GM21447 (cell line): ENCODE measurements around the gene ETS1.
"Not testable (repeated sequence)": the region's sequence is repeated elsewhere in the genome, so short reads cannot be mapped to it uniquely, and the experiment has no call there.

ENCODE experiments used
- ATAC-seq: cut with Tn5 transposase; IDR thresholded peaks from one replicate; pipeline ENCODE4 v1.9.1; 2021; ENCODE audit not compliant: unreplicated experiment

ETS1 gene

DNA sequence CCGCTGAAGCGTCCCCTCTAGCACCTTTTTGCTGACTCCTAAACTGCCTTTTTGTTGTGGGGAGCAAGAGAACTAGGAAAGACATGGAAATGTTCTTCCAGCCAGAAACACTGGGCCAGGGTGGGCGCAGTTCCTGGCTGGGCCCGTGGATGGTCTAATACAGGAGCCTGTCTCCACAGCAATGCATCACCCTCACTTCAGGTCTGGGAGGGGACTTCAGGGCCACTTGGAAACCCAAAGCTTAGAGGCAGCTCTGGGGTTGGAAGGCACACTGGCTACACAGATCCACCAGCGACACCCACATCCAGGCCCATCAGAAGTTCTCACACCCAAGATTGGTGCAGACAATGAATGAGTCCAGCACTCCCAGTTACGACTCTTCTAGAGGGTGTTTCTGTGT, 120.3 kb downstream of the ETS1 start:
- ATAC-seq = no peak

- no peak for ATAC-seq
Observed at GRCh38 chr11:128465946-128466705, 121.2 kb downstream of the ETS1 start.

DNA sequence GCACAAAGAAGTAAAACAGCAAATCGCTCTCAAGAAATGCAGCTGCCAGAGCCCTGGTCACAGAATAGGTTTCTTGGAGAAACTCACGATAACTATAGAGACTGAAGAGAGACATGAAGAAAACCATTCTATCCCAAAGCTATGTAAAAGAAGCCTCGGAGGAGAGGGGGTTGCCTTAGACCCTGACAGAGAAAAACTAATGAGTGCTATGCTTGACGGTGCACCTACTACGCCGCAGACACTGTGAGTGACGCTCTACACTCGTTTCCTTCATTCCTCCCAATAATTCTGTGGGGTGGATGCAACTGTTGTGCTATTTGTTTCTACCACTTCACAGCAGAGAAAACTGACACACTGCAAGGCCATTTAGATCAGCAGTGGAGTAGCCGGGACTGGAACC, 121.8 kb downstream of the ETS1 start:
- ATAC-seq = no peak

- no peak for ATAC-seq
Observed at GRCh38 chr11:128464878-128465450, 122.4 kb downstream of the ETS1 start.

- ATAC-seq = no peak
Observed at GRCh38 chr11:128463979-128464378, 123.4 kb downstream of the ETS1 start.

- ATAC-seq = no peak
Observed at GRCh38 chr11:128463371-128463829, 124.0 kb downstream of the ETS1 start.

DNA sequence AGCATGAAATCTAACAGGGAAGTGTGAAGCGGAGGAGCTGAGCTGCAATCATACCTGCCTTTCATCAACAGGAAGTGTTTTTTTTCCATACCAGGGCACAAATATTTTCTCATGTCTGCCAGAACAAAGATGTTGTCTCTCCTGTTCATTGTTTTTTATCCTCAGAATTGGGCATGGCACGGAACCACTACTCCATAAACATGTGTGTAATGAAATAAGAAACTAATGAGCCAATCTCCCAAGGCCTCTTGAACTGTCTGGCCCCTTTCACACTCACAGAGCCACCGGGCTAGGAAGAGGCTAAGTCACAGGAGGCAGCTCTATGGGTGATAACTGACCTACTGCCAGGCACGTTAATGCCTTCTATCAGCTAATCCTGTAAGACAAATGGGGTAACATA, 124.4 kb downstream of the ETS1 start:
- ATAC-seq = no peak

DNA sequence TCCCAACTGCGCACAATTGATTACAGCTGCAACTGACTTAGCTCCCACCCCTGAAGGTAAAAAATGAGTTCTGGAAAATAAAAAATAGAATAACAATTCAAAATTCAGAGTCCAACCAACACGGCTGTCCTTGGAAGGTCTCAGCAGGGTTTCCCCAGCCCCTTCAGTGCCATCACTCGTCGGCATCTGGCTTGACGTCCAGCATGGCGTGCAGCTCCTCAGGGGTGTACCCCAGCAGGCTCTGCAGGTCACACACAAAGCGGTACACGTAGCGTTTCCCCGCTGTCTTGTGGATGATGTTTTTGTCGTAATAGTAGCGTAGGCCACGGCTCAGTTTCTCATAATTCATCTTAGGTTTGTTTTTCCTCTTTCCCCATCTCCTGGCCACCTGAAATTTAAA, 125.2 kb downstream of the ETS1 start:
- ATAC-seq = no peak

- ATAC-seq = no peak
Observed at GRCh38 chr11:128458321-128458720, 129.0 kb downstream of the ETS1 start.

DNA sequence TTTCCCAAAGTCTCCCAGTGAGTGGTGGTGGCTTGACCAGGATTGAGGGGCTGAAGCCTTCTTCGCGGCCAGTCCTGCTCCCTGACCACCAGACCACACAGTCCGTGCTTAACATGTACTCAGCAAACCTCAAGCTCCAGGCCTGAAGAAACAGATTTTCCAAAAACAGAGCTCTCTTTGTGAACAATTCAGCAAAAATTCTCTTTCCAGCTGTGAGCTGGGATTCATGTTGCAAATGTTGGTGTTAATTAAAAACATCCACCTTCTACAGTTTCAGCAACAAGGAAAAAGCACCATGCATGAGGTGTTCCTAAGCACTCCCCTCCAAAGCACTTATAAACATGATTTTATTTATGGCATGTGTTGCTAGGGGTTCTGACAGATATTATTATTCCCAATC, 129.5 kb downstream of the ETS1 start:
- ATAC-seq = no peak

DNA sequence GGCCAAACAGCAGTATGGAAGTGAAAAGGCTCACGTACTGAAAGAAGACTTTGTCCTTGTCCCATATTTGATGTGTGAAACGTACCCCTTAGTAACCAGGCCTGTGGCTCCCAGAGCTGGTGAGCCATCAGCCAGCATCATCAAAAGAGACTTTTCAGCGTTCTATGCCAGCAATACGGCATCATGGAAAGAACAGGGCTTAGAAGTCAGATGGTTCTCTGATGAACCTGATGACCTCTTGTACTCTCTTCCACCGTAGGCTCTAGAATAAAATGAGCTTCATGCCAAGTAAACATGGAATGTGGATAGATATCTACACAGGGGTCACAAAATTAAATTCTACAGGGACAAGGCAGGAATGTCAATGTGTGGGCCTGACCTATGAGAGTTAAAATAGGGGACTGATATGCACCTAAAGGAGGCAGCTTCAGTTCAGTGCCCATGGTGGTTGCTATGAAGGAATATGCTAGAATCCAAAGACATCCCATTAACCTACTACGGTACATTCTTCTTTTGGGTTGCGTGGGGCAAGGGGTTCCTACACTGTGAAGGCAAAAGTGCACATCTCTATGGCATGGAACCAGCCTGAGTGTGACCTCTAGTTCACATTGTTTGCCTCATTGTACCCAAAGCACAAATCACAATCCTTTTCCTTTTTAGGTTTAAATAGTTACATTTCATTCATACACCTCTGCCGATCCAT, 130.6 kb downstream of the ETS1 start:
- no peak for ATAC-seq

GRCh38 chr11:128455766-128456165, 131.6 kb downstream of the ETS1 start:
- ATAC-seq = no peak

- ATAC-seq = no peak
Observed at GRCh38 chr11:128453444-128454336, 133.7 kb downstream of the ETS1 start.

DNA sequence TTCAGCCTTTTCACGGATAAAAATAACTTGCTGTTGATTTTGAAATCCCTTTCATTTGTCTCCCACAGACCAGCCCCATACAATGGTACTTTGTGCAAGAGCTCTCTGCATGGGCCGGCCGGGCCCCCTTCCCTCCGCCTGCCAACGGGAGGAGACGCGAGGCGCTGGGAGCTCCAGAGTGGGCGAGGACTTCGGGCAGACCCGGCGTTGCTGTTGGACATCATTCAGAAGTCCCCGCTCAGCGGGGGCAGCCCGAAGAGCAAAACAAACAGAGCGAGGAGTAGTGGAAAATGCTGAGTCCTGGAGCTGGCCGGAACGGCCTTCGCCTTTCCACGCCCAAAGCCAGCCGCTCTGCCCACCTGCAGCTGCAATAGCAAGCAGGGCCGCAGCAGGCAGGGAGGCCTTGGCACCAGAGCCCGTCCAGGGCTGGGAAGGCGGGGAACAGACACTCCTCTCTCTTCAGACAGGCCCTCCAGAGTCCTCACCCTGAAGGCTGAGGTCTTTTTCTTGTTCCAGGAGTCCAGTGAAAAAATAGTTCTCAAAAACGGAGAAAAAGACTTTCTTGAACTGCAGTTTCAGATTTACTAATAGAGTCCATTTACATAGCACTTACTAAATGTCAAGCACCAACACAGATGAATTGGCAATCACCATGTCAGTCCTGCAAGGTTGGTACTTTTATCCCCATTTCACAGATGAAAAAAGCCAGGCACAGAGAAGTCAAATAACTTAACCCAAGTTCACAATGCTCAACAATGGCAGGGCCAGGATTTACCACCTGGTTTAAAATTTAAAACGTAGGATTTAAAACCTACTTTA, 135.5 kb downstream of the ETS1 start:
- no peak for ATAC-seq

DNA sequence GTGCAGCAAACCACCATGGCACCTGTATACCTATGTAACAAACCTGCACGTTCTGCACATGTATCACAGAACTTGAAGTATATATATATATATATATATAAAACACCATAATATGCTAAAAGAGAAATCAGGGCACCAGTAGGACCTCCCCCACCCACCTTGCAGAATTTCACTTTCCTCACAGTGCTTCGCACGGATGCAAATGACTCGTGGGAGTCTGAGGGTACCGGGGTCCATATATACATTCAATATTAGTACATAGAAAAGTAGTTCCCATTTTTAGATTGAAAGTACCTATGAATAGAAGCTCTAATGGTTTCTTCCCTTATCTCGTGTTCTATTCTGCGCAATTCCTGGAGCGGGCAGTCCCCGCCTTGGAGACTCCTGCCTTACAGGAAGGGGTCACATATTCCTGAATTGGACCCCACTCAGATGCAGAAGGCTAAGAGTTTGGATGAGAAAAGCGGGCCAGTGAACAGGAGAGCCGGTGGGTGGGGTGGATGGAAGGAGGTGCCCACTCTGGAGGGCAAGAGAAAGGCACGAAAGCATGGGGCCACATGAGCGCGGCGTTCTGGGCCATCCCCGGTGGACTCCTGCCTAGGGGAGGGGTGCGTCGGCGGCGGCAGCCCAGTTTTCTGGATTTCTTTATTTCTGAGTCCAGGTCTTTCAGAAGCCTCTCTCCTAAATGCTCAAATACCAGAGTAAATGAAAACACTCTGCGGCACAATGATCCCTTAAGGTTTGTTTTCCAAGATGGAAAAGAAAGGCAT, 136.3 kb downstream of the ETS1 start:
- ATAC-seq = no peak

DNA sequence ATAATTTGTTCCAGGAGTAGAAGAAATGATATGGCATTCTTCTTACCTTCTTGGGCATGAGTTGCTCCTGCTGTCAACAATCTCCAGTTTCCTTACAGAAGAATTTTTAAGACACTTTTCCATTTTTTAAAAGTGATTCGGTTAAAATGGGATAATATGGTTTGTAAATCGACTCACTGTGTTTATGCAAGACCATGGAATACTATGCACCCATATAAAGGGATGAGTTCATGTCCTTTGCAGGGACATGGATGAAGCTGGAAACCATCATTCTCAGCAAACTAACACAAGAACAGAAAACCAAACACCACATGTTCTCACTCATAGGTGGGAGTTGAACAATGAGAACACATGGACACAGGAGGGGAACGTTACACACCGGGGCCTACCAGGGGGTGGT, 136.9 kb downstream of the ETS1 start:
- not testable (repeated sequence) for ATAC-seq

GRCh38 chr11:128448981-128449713, 138.2 kb downstream of the ETS1 start:
- no peak for ATAC-seq

DNA sequence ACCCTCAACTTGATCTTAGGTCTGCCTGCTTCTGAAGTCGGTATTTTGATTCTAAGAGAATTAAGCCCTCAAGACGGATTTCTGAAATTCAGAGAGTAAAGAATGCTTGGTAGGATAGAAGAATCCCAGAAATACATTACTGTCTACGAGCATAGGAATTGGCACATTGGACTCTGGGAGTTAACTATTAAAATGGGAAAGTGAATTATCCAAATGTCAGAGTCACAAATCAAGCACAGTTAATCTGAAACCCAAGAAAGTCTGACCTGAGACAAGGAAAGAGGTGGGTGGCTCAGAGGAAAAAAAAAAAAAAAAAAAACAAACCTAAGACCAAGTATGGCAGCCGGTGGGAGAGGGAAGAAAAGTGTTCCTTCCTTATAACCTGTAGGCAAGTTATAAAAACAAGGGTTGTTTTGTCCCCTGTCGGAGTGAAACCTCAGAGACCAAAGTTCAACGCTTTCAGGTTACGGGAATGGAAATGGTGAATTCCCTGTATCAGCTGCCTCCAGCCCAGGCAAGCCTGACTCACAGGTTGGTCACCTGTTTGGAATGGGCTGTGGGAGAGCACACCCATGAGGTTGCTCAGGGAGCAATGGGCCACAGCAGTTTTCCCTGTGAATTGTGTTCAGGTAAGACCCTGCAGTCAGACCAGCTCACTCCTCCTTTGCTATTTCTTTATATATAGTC, 139.0 kb downstream of the ETS1 start:
- ATAC-seq = no peak
